Glomerular visceral epithelial cell (primary cell): ENCODE measurements around the gene STK24.

Experiments
- DNase-seq: peaks from one replicate; pipeline ENCODE4 v3.0.0-alpha.2; 2016; ENCODE audit errors: extremely low spot score

Gene STK24

GRCh38 chr13:98532254-98532653, 44.7 kb downstream of the STK24 start:
- DNase-seq = no peak

DNA sequence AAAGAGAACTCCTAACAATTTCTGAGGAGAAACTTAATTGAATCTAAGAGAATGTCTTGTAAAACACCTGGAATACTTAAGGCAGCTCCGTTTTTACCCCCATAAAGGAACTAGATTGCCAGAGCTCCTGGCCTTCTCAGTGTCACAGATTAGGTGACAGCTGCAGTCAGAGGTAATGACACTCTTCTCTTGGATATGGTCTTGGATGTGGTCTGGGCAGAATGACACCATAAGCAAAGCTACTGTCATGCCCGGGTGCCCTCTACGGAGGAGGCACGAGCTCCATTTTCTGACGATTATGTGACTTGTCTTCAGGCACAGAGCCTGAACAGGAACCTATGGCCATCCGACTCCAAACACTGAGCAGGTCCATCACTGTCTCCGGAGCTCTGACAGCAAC, 46.7 kb downstream of the STK24 start:
- no peak for DNase-seq

DNA sequence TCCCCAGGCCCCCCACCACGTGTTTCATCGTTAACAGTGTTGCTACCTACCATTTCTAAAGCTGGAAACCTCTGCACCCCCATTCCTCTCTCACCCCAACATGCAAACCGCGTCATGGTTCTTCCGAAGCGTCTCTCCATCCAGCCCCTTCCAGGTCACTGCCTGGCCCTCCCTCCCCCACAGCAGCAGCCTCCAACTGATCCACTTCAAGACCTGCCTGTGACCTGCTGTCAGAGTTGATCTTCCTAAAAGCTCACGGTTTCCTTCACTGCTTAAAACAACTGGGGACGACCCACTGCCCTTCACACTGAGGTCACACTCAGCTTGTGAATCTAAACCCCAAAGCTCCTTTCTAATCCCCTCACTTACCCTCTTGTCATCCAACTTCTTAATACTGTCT, 47.7 kb downstream of the STK24 start:
- DNase-seq = no peak

GRCh38 chr13:98528663-98529064, 48.2 kb downstream of the STK24 start:
- no peak for DNase-seq

DNA sequence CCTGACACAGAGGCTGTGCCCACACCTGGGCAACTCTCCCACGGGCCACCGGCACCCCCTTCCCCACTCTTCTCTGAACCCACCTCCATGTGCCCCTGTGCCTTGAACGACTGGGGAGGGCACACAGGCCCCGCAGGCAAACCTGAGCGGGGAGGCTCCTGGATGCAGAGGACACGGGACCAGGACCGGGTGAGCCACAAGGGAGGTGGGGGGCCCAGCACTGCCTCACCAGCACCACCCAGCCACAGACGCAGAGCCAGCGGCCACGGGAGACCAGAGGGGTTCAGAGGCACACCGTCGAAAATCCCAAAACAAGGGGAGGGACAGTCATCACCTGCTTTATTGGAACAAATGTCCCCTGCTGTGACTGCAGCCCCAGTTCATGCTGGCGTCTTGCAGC, 49.4 kb downstream of the STK24 start:
- DNase-seq = no peak

- no peak for DNase-seq
These were observed 50.8 kb downstream of the STK24 start for GRCh38 chr13:98526182-98526512.

- DNase-seq = no peak
These were observed 51.3 kb downstream of the STK24 start for GRCh38 chr13:98525456-98526181.

- DNase-seq = no peak
These were observed 52.1 kb downstream of the STK24 start for GRCh38 chr13:98524793-98525192.

DNA sequence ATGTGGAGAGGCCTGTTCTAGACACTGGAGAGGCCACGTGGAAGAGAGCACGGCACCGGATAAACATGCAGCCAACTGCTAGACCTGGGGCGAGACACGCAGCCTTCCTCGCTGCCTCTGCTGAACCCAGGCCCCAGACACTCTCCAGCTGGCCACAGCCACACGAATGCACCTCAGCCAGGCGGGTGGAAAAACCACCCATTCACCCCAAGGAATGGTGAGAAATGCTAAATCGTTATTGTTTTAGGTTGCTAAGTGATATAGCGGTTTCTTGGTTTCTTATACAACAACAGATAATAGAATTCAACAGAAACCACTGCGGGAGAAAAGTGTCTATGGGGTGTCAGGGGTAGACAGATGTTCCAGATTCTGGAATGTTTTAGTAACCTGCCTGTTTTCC, 52.5 kb downstream of the STK24 start:
- DNase-seq = no peak

GRCh38 chr13:98523455-98524102, 53.3 kb downstream of the STK24 start:
- no peak for DNase-seq

DNA sequence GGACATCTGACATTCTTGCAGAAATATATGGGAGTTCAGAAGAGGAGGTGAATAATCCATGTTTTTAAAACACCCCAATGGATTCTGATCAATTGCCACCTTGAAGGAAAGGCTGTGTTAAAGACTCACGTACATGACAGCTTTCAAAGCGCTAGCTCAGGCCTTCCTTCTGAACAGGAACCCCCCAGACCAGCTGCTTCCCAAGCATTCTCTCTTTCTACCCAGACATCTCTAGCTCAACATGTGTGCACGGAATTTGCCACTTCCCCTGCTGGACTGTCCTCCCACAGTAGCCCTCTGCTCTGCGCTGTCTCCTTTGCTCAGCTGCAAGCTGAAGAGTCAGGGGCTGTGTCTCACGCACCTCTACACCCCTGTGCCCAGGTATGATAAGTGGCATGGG, 54.5 kb downstream of the STK24 start:
- no peak for DNase-seq

DNA sequence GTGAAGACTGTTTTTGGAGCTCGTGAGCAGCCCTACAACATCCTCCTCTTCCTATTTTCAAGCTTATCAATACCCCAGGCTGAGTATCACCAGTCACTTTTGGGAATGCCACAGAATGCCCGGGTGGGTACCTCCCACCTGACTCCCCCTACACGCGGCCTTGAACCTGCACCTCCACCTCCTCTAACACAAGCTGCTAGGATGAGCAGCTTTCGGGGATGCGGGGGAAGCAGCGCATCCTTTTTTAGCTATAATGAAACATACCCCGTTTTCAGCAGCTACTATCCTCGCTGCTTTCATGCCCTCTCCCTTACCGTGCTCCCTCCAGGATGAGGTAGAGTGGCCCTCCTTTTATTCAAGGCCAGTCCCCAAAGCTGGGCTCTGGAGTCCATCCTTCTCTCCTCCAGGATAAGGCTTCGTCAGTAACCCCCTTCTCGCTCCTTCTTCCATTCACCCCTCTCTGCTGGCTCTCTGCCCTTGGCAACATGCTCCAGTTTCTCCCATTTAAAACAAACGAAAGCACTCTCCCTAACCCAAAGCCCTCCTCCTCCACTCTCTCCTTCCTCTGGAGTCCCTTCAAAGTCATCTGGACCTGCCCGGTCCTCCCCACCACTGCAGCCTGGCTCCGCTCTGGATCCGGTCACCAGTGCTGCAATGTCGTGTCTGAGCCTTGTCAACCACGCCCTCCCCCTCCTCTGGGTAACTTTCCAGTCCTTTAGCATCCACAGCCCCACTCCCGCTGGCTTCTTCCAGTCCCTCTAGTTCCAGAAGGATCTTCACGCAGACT, 55.3 kb downstream of the STK24 start:
- DNase-seq = no peak

DNA sequence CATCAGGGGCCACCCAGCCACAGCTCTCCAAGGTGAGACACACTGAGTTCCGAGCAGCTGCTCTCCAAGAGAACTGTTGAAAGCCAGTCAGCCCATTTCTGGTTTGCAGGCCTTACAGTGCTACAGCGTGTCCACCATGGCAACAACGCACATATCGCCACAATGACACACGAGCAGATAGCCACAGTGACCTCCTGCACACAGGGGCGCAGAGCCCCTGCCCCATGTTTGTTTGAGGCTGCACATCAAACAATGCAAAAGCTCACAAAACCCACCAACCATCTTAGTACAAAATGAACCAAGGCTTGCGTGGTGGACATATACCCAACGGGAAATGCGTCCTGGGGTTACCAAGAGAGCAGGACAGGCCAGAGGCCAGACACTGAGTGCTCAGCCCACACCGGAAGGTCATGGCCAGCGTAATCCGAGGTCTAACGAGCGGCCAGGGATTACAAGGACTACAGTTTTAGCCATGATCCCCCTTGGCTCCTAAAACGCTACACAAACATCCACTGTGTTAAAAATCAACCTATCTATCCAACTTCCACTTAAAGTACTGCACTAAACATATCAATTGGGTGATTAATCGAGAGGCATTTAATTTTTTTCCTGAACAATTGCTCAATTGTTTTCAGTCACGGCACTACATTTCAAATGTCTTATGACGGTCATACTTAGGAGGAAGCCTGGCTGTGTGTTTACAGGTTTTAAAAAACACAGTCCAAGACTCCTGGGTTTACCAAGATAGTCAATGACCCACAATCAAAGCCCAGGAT, 56.0 kb downstream of the STK24 start:
- DNase-seq = no peak

DNA sequence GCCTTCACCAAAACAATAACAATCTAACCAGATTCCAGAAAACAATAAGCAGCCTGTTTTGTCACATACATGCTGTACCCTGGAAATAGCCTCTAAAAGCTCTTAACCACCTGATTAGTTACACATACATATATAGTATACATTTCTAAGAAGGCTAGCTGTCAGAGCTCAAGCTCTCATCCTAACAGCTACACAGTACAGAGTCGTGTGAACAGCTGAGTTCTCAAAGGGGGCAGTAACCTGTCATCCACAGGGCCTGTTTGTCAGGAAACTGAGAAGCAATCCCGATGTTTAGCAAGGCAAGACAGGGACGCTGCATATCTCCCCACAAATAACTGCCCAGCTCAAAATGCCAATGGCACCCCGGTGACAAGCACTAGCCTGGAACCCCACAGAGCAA, 56.9 kb downstream of the STK24 start:
- no peak for DNase-seq

DNA sequence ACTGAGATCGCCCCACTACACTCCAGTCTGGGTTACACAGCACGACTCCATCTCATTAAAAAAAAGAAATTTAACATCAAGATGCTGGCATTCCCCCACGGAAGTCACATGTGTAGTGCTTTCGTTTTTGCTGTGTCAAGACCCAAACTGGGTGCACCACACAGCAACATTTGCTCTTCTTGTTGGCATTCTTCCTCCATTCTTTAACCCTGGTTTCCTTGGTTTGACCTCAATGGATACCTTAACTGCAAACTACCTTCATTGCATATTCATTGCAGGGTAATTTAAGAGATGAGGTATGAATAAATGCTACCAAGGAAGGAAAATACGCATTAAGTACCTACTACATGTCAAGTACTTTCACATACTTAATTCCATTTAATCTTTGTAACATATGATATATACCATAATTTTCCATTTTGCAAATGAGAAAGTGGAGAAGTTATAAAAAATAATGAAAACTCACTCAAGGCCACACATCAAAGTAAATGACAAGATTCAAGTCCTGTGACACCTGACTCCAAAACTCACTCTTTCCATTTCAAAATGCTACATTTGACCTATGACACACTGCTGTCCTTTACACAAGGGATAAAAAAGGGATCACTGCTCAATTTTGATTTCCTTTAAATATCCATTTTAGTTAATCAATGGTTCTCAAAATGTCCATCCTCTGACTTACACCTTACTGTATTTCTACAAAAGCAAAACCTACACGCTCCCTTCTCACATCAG, 59.2 kb downstream of the STK24 start:
- no peak for DNase-seq

DNA sequence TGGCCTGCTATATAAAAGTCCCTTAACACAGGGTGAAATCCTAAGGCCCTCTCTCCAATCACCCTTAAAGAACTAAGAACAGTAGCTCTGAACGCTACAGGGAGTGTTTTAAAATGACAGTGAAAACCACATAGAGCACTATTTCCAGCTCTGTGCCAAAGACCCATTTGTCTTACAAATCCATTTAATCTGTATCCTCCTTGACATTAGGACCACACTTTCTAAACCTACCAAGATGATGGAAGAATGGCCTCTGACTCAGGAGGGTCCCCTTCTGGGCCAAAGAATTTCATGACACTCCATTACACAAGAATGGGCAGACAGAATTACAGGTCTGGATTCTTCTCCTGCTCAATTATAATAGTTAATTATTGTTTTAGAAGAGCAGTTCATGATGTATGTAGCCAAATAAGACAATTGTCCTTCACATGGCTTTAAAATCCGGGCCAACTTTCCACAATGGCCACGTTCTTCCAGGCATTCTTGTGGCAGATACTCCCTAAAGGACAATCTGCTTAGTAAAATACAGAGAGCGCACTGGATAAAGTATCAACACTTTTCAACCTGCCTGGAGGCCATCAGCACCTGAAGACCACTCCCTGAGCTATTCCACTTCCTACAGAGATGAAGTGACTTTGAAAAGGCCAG, 61.0 kb downstream of the STK24 start:
- DNase-seq = no peak

DNA sequence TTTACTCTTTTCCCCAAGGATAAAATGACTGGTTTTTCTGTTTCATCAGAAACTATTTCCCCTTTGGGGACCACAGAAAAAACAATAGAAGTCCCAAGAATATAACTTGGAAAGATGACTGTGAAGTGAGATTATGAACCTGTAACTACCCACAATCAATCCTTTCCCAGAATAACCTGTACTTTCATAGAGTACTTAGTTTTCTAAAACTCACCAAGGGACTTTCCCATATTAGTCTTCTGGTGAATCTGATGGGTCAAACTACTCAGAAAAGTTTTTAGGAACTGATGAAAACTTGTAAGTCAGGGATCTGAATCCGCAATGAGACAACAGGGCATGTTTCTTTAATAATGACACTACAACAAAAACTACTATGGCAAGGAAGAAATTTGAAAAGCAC, 62.6 kb downstream of the STK24 start:
- DNase-seq = no peak

DNA sequence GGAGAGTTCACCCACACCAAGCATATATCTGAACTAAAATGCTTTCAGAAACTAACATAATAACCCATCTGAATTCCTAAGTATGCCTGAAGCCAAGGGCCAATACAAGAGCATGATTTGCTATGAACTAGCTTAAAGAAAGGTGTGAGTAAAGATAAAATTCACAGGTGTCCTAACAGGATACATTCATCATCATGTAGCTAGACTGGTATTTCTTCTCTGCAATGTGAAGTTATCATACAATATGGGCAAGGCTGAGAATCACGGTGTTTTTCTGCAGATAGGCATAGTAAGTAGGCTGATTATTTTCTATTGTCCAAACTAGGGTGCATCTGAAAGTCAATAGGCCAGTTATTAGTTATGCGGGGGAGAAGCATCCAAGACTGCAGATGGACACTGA, 63.1 kb downstream of the STK24 start:
- DNase-seq = no peak

GRCh38 chr13:98512774-98513665, 63.9 kb downstream of the STK24 start:
- no peak for DNase-seq

DNA sequence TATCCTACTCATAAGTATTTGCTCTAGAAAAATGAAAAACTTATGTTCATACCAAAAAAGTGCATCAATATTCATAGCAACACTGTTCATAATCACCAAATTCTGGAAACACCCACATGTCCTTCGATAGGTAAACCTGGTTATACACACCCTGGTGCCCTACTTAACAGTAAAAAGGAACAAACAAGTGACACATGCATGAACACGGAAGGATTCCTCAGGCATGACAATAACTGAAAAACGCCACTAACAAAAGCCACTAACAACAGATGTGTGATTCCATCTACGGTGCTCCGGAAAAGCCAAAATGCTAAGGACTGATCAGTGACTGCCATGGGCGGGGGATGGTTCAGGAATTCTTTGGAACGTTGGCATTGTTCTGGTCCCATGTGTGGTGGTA, 65.5 kb downstream of the STK24 start:
- no peak for DNase-seq
